A549 (cell line): ENCODE measurements around the gene UBE2N. TPM values are rescaled to one million over a fixed set of nuclear protein-coding genes. Genes with fewer than 3 reads are reported as not detected.

Experiments used
- ATAC-seq, 2 experiments: fragments of 200-7000 bp in 1 of 2; fragments of >200 bp in 1 of 2; cut with Nextera tagmentation in 1 of 2; cut with Tn5 transposase in 1 of 2; 3 replicates each; pipeline versions ENCODE4 v1.8.0 to v1.9.1; 2018 to 2020; ENCODE audit warnings: mild to moderate bottlenecking in 1 of 2, moderate library complexity in 1 of 2
- CTCF ChIA-PET: fragments of 300-600 bp; sonication (Branson Sonifier 250); formaldehyde crosslinking; extraction: SDS; loops from one replicate; lab custom pipeline; 2021; ENCODE audit warnings: antibody characterized with exemption, inconsistent platforms; lab: Yijun Ruan, JAX
- POLR2A ChIA-PET: fragments of 350-600 bp; formaldehyde crosslinking; extraction: SDS; loops from one replicate; lab custom pipeline; 2021; ENCODE audit warnings: antibody characterized with exemption, inconsistent platforms; lab: Yijun Ruan, JAX
- DNase-seq, 2 experiments: peaks; one replicate each; pipeline versions ENCODE4 v3.0.0 to v3.0.0-alpha.2; 2011 to 2016; ENCODE audit warnings: low read depth in 1 of 2, low spot score in 1 of 2
- FAIRE-seq: peaks from 2 replicates; lab custom pipeline; 2011; peaks lifted over from hg19 to GRCh38; lab: Jason Lieb, UNC
- H3K27ac ChIP-seq, 2 experiments: fragments of >200 bp; sonication (Bioruptor Twin); formaldehyde crosslinking; 3 replicates each; pipeline ENCODE4 v1.5.1; 2016 to 2017
- H3K4me1 ChIP-seq: fragments of >200 bp; sonication (Bioruptor Twin); formaldehyde crosslinking; 3 replicates; pipeline ENCODE4 v1.6.1; 2016
- H3K4me2 ChIP-seq: fragments of >200 bp; sonication (Bioruptor Twin); formaldehyde crosslinking; 3 replicates; pipeline ENCODE4 v1.6.1; 2016
- H3K4me3 ChIP-seq: fragments of >200 bp; sonication (Bioruptor Twin); formaldehyde crosslinking; 3 replicates; pipeline ENCODE4 v1.5.1; 2016
- H3K9me3 ChIP-seq: fragments of >200 bp; sonication (Bioruptor Twin); formaldehyde crosslinking; 3 replicates; pipeline ENCODE4 v1.6.1; 2016
- BCL3 ChIP-seq: fragments of >200 bp; sonication (Bioruptor Twin); formaldehyde crosslinking; IDR thresholded peaks from 3 replicates; pipeline ENCODE4 v1.6.1; 2016
- CEBPB ChIP-seq, 2 experiments: fragments of >200 bp in 1 of 2; sonication (Bioruptor Twin) in 1 of 2; formaldehyde crosslinking in 1 of 2; IDR thresholded peaks; 2 replicates each; pipeline ENCODE4 v1.6.1; 2012 to 2016
- CHD4 ChIP-seq: fragments of 200-600 bp; sonication (generic); IDR thresholded peaks from 2 replicates; pipeline ENCODE4 v1.6.1; 2016; ENCODE audit warnings: antibody characterized with exemption, mild to moderate bottlenecking, borderline replicate concordance
- E2F6 ChIP-seq: IDR thresholded peaks from 2 replicates; pipeline ENCODE4 v1.6.1; 2012; ENCODE audit warnings: low read depth, borderline replicate concordance
- ELK1 ChIP-seq: fragments of 150-350 bp; IDR thresholded peaks from 2 replicates; pipeline ENCODE4 v1.6.1; 2014; ENCODE audit warnings: low read depth, mild to moderate bottlenecking, low read length
- EP300 ChIP-seq, 2 experiments: fragments of >200 bp; sonication (Bioruptor Twin); formaldehyde crosslinking; IDR thresholded peaks; 2 replicates in 1 of 2; 3 replicates in 1 of 2; pipeline ENCODE4 v1.6.1; 2016 to 2017
- FOSB ChIP-seq: fragments of 250-450 bp; sonication (Bioruptor Pico); IDR thresholded peaks from 2 replicates; pipeline ENCODE4 v1.5.0; 2020; ENCODE audit warnings: mild to moderate bottlenecking, moderate library complexity
- JUN ChIP-seq, 2 experiments: fragments of >200 bp; sonication (Bioruptor Twin); formaldehyde crosslinking; IDR thresholded peaks; 2 replicates in 1 of 2; 3 replicates in 1 of 2; pipeline ENCODE4 v1.6.1; 2016 to 2017
- KDM1A ChIP-seq: fragments of 200-600 bp; sonication (generic); IDR thresholded peaks from 2 replicates; pipeline ENCODE4 v1.6.1; 2016; ENCODE audit warnings: low read depth, mild to moderate bottlenecking
- KDM5A ChIP-seq: fragments of 200-600 bp; sonication (generic); IDR thresholded peaks from 2 replicates; pipeline ENCODE4 v1.6.1; 2016; ENCODE audit warnings: antibody characterized with exemption, mild to moderate bottlenecking
- MAX ChIP-seq: IDR thresholded peaks from 2 replicates; pipeline ENCODE4 v1.6.1; 2012
- MYC ChIP-seq: IDR thresholded peaks from 2 replicates; pipeline ENCODE4 v1.6.1; 2012; ENCODE audit warnings: mild to moderate bottlenecking, inconsistent platforms, low read length, improper control_type of control experiment, borderline replicate concordance
- PHF8 ChIP-seq: fragments of 200-600 bp; sonication (generic); IDR thresholded peaks from 2 replicates; pipeline ENCODE4 v1.6.1; 2016; ENCODE audit warnings: low read depth, mild to moderate bottlenecking, antibody characterized with exemption, moderate library complexity, borderline replicate concordance
- POLR2A ChIP-seq: IDR thresholded peaks from 2 replicates; pipeline ENCODE4 v1.6.1; 2012; ENCODE audit warnings: mild to moderate bottlenecking, low read length
- RAD21 ChIP-seq, 2 experiments: fragments of >200 bp in 1 of 2; sonication (Bioruptor Twin) in 1 of 2; formaldehyde crosslinking in 1 of 2; IDR thresholded peaks in 1 of 2; conservative IDR thresholded peaks in 1 of 2; 2 replicates in 1 of 2; 3 replicates in 1 of 2; pipeline ENCODE4 v1.6.1; 2012 to 2018; ENCODE audit warnings: inconsistent platforms in 1 of 2
- RCOR1 ChIP-seq: fragments of 150-350 bp; IDR thresholded peaks from 2 replicates; pipeline ENCODE4 v1.6.1; 2014; ENCODE audit warnings: antibody characterized with exemption, low read length, low read depth
- SMC3 ChIP-seq: fragments of >200 bp; sonication (Bioruptor Twin); formaldehyde crosslinking; IDR thresholded peaks from 3 replicates; pipeline ENCODE4 v1.6.1; 2018; ENCODE audit warnings: inconsistent platforms
- SREBF2 ChIP-seq: fragments of 450-650 bp; IDR thresholded peaks from 2 replicates; pipeline ENCODE4 v1.6.1; 2014; ENCODE audit warnings: mild to moderate bottlenecking, moderate library complexity
- USF2 ChIP-seq: fragments of 450-650 bp; IDR thresholded peaks from 2 replicates; pipeline ENCODE4 v1.6.1; 2014; ENCODE audit warnings: antibody characterized with exemption
- ZC3H11A ChIP-seq: fragments of 450-650 bp; IDR thresholded peaks from 2 replicates; pipeline ENCODE4 v1.6.1; 2014; ENCODE audit warnings: antibody characterized with exemption, mild to moderate bottlenecking
- ZFP36 ChIP-seq: fragments of 450-650 bp; IDR thresholded peaks from 2 replicates; pipeline ENCODE4 v1.6.1; 2014; ENCODE audit warnings: borderline replicate concordance; ENCODE audit not compliant: partially characterized antibody
- ZNF302 ChIP-seq: fragments of 250-450 bp; sonication (Bioruptor Pico); IDR thresholded peaks from 2 replicates; pipeline ENCODE4 v1.9.0; 2021; ENCODE audit warnings: inconsistent platforms, mild to moderate bottlenecking, moderate library complexity
- ZSCAN20 ChIP-seq: fragments of 250-450 bp; sonication (Bioruptor Pico); IDR thresholded peaks from 2 replicates; pipeline ENCODE4 v1.8.0; 2022; ENCODE audit warnings: mild to moderate bottlenecking, moderate library complexity
- WGBS: methylation state at CpG from one replicate; pipeline ENCODE4 v1.1.6; 2017; ENCODE audit errors: missing lambda C conversion rate; 5-methylcytosine and 5-hydroxymethylcytosine counted together
- polyA plus RNA-seq, 4 experiments: library from polyadenylated mRNA; depleted of rRNA in 3 of 4; stranded (reverse); fragments of >200 nt; fragmentation: RNase III in 1 of 4; extraction: RNeasy Plus Mini Kit Qiagen cat#74134 plus additional on column Dnase treatment in 1 of 4; gene quantifications; 2 replicates in 3 of 4; 3 replicates in 1 of 4; pipeline ENCODE4 v1.2.3, GENCODE V29; 2011 to 2017

UBE2N gene
- polyA plus RNA-seq, 2 of the 4 experiments (the other 2 are of a cell fraction) = 160 to 168 TPM

- Histone ChIP-seq H3K27ac (peak within 1 kb of the TSS; percentile 77 to 97), H3K4me1 (peaks cover 51% of the 10 kb centered on the region), H3K9me3 (no peaks in the 10 kb centered on the region), H3K4me3 (peak within 1 kb of the TSS; percentile 64), H3K4me2 (peak within 1 kb of the TSS; percentile 91)
- no peak for TF ChIP-seq KDM1A
- no peak for TF ChIP-seq ZNF302 (CRISPR knock-in tag)
- peak; percentile 71 for TF ChIP-seq E2F6
- no peak for TF ChIP-seq ZC3H11A
- peak; percentile 58 for TF ChIP-seq PHF8
- peak; percentile 85; the same call in 2 of the 3 replicates for TF ChIP-seq BCL3
- peak; percentile 90 for TF ChIP-seq POLR2A
- peak in 1 of 2 experiments; percentile 77; a peak in 3 of 5 replicates for TF ChIP-seq JUN (IDR thresholded peaks at IDR 0.05)
- peak; percentile 69 for TF ChIP-seq MAX
- peak; percentile 88 to 90 for ATAC-seq
- ChIA-PET POLR2A (interaction anchor here (0.6 to 1.3 kb wide), 6 partner anchors 12 to 723 kb away, joined by 3 to 5 read pairs (median 4); no protein-coding TSS in a partner anchor), CTCF (interaction anchor here (0.7 to 1.4 kb wide), 7 partner anchors 9 to 724 kb away, joined by 3 to 4 read pairs (median 3); no protein-coding TSS in a partner anchor)
- peak; percentile 93 to 96 for DNase-seq
- FAIRE-seq = no peak
- 2% methylated on average over 20 of the region's 79 CpGs for WGBS
Measured at GRCh38 chr12:93377252-93378195, 64.2 kb downstream of the UBE2N start, which contains the start of gene NUDT4. TSS of gene NUDT4 (plus strand) at chr12:93377925. CDS start at chr12:93378323, 398 bp downstream.

- Histone ChIP-seq H3K4me1 (peaks cover 49% of the 10 kb centered on the region), H3K4me2 (peak overlapping the region; percentile 70), H3K4me3 (peak overlapping the region; percentile 64), H3K27ac (peak overlapping the region; percentile 66 to 97), H3K9me3 (no peaks in the 10 kb centered on the region)
- ChIA-PET POLR2A (interaction anchor here (0.6 to 1.3 kb wide), 6 partner anchors 11 to 724 kb away, joined by 3 to 5 read pairs (median 4); no protein-coding TSS in a partner anchor), CTCF (interaction anchor here (0.7 to 1.4 kb wide), 10 partner anchors 8 to 725 kb away, joined by 3 to 7 read pairs (median 4); no protein-coding TSS in a partner anchor)
- ATAC-seq (no peak), FAIRE-seq (no peak), DNase-seq (peak in 1 of 2 experiments; percentile 28)
- WGBS = 80% methylated on average over 10 of the region's 10 CpGs
- TF ChIP-seq FOSB (CRISPR knock-in tag) (no peak), ZSCAN20 (CRISPR knock-in tag) (no peak), CEBPB (IDR thresholded peaks at IDR 0.05) (peak; percentile 71 to 86; a peak in 3 of 4 replicates)
Measured at GRCh38 chr12:93376436-93377251, 65.1 kb downstream of the UBE2N start.

- Histone ChIP-seq H3K4me3 (no peak overlapping the region), H3K4me1 (peaks cover 42% of the 10 kb centered on the region), H3K27ac (no peak overlapping the region), H3K4me2 (peak overlapping the region; percentile 70), H3K9me3 (no peaks in the 10 kb centered on the region)
- DNase-seq = no peak
- 94% methylated on average over 6 of the region's 6 CpGs for WGBS
- ATAC-seq = no peak
- ChIA-PET POLR2A (interaction anchor here (0.6 to 1.3 kb wide), 3 partner anchors 10 to 476 kb away, joined by 3 to 4 read pairs (median 3); no protein-coding TSS in a partner anchor), CTCF (interaction anchor here (1.0 to 1.4 kb wide), 3 partner anchors 8 to 388 kb away, joined by 3 to 7 read pairs (median 4); no protein-coding TSS in a partner anchor)
- FAIRE-seq = no peak
- no peak for TF ChIP-seq SREBF2
- no peak for TF ChIP-seq KDM5A
- no peak for TF ChIP-seq ZC3H11A
- no peak for TF ChIP-seq JUN (IDR thresholded peaks at IDR 0.05)
- TF ChIP-seq PHF8 = no peak
- no peak for TF ChIP-seq MYC
- no peak for TF ChIP-seq CHD4
- no peak for TF ChIP-seq RCOR1
- TF ChIP-seq ZFP36 = no peak
- no peak for TF ChIP-seq EP300 (IDR thresholded peaks at IDR 0.05)
- no peak for TF ChIP-seq RAD21 (conservative IDR thresholded peaks at IDR 0.05 in 1 of 2, IDR thresholded peaks at IDR 0.05 in 1 of 2)
- no peak for TF ChIP-seq ZNF302 (CRISPR knock-in tag)
- no peak for TF ChIP-seq E2F6
- no peak for TF ChIP-seq FOSB (CRISPR knock-in tag)
- TF ChIP-seq USF2 = no peak
- no peak for TF ChIP-seq ZSCAN20 (CRISPR knock-in tag)
- TF ChIP-seq ELK1 = no peak
- no peak for TF ChIP-seq SMC3
Measured at GRCh38 chr12:93375906-93376305, 65.8 kb downstream of the UBE2N start.
